GM18519 (cell line): ENCODE results near the gene TSR3.

Experiments used
- ATAC-seq: cut with Tn5 transposase; IDR thresholded peaks from one replicate; pipeline ENCODE4 v1.9.1; 2021; ENCODE audit warnings: mild to moderate bottlenecking, moderate library complexity; ENCODE audit not compliant: unreplicated experiment, low FRiP score

The TSR3 gene

DNA sequence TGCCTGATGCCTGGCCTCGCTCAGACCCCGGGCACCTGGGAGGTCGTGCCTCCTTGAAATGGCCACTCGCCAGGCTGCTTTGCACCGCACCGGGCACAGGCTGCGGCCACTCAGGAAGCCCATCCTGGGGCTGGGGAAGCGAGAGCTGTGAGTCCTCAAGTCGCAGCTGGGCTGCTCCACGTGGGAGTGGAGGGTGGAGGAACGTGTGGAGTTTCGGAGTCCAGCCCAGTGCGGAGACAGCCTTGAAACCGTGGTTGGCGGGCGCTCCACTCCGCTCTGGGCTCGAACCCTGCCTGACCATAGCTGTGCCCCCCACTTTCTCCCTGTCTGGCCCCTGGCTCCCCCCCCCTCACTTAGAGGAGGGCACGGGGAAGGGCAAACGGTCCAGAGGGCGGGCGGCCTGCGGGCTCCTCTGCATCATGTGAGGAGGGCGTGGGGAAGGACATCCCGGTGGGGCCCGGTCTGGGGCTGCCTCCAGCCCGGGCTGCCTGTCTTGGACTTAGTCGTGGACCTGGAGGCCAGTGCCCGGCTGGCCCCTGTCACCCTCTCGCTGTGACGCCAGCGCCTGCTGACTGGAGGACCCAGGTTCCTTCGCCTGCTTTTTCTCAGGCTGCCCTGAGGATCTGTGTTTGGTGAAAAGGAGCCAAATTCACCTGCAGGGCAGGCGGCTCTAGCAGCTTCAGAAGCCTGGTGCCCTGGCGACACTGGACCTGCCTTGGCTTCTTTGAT, 39.8 kb downstream of the TSR3 start:
- no peak for ATAC-seq

DNA sequence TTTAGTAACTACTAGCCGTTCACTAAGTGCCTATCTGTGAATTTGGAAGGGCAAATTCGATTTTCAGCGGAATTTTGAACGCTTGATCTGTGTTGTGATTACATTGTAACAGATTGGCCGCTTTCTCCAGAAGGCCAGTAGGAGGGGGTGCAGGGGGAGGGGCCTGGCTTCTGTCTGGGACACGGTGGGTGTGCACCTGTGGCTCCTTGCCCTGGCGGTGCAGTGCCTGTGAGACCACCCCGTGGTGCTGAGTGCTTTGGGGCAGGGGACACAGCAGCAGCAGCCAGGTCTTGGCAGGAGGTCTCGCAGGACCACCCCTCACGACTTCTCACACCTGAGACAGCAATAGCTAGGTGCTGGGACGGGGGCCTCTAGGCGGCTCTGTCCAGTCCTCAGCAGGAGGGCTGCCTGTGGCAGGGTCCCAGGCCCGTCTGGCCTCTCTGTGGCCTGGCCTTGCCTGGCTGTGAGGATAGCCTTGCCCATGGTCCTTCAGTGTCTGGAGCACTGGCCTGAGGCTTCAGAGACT, 40.4 kb downstream of the TSR3 start:
- no peak for ATAC-seq

DNA sequence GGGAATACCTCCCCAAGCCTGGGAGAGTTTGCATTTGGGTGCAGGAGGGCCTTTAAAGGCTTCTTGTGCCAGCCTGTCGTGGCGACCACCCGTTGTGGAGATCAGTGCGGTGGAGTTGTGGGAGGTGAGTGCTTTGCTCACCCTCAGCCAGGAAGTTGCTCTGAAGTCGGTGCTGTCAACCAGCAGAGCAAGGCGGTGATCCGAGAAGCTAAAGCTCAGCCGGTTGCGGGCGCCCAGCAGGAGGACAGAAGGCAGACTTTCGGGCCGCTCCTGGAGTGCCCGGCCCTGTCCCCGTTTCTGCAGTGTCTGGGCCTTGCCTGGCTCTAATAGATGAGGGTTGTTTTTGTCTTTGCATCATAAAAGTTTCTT, 40.9 kb downstream of the TSR3 start:
- ATAC-seq, result no peak

DNA sequence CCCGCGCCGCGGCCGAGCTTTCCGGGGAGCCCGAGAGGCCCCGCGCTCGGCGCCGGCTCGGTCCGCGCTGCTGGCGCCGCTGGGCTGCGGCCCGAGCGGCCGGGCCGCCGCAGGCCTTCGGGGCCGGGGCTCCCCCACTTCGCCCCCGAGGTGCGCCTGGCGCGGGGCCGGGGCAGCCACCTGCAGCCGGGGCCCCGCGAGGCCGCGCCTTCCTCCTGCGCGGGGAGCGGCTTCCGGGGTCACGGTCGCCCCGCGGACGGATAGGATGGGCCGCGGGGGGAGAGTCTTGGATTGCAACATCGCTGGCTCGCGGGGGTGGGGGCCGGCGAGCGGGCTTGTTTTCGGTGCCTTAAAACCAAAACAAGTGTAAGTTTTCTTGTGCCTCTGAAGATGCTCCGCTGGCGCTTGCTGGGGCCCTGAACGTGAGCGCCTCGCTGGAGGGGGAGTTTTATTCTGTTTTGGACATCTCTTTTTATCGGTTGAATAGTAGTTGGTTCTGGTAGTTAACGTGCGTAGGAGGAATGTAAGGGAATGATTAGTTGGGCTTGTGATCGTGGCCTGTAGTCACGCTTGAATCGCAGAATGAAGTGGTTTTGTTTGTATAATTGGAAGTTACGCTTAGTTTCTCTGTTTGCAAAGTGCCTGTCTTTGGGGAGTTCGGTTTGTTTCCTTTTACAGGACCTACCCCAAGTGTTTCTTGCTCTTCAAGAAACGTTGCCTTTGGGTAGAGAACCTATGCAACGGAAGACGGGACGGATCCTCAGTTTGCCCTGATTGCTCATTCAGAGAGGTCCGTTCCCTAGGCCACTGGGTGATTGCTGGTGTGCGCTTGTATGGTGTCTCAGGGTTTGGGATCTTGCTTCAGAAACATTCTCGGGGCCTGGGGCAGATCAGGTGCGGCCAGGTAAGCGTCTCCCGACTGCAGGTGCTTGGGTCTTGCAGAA, 41.5 kb downstream of the TSR3 start:
- ATAC-seq, result no peak

DNA sequence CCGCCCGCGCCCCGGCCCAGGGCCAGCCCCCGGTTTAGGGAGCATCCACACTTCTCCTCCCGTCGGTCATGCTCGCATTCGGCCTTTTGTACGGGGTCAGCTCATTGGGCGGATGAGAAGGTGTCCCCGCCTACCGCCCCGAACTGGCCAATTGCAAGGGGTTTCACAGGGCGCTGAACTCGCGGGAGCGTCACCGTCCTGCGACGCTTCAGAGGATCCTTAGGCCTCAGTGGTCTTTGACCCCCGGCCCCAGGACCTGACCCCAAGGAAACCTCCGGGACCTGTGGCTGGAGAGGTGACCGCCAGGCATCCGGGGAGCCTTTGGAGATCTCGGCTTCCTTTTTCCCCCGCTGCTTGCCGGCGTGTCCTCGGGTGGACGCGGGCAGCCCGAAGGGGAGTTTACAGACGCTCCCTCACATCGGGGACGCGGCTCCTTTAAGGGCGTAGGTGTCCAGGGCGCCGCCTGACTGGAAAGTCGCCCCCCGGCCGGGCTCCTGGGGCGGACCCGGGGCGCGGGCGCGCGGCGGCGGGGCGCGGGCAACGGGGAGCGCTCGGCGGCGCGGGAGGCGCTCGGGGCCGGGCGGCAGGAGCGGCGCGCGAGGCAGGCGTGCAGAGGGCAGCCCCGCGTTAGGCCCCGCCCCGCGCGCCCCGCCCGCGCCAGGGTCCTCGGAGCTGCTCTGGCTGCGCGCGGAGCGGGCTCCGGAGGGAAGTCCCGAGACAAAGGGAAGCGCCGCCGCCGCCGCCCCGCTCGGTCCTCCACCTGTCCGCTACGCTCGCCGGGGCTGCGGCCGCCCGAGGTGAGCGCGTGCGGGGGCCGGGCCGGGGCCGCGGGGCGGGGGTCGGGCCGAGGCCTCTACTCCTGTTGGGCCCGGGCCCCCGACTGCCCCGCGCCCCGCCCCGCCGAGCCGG, 42.4 kb downstream of the TSR3 start, which contains the start of gene UBE2I:
TSS of gene UBE2I (plus strand) at position 660 of the 909 bp plus-strand sequence. CDS start 4,395 bp downstream, outside the sequence.
- ATAC-seq, result peak; percentile 37

DNA sequence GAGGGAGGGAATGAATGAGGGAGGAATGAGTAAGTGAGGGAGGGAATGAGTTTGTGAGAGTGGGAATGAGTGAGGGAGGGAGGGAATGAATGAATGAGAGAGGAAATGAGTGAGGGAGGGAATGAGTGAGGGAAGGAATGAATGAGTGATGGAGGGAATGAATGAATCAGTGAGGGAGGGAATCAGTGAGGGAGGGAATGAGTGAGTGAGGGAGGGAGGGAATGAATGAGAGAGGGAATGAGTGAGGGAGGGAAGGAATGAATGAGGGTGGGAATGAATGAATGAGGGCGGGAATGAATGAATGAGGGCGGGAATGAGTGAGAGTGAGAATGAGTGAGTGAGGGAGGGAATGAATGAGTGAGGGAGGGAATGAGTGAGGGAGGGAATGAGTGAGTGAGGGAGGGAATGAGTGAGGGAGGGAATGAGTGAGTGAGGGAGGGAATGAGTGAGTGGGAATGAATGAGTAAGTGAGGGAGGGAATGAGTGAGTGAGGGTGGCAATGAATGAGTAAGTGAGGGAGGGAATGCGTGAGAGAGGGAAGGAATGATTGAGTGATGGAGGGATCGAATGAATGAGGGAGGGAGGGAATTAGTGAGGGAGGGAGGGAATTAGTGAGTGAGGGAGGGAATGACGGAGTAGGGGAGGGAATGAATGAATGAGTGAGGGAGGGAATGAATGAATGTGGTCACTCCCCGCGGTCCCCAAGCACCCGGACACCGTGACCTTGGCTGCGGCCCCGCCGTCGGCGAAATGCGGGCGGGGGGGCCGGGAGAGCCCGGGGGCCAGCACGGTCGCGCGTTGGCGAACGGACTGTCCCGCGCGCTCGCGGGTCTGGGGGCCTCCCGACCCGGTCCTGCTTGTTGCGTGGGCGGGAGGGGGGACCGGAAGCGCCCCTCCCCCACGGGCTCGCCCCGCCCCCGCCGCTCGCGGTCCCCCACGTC, 43.4 kb downstream of the TSR3 start:
- no peak for ATAC-seq

DNA sequence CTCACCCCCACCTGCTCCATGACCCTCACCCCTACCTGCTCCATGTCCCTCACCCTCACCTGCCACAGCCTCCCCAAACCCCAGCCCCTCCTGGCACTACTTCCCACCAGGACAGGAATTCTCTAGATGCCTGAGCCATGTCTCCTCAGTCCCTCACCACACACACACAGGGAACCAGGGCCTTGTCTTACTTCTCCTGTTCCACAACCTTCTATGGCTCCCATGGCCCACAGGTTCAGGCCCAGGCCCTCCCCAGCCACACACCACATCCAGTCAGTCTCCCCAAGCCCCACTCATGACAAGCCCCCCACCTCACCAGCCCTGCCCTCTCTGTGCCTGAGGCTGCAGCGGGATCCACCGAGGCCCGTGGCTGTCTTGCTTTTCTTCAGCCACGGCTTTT, 45.3 kb downstream of the TSR3 start:
- ATAC-seq, result no peak

DNA sequence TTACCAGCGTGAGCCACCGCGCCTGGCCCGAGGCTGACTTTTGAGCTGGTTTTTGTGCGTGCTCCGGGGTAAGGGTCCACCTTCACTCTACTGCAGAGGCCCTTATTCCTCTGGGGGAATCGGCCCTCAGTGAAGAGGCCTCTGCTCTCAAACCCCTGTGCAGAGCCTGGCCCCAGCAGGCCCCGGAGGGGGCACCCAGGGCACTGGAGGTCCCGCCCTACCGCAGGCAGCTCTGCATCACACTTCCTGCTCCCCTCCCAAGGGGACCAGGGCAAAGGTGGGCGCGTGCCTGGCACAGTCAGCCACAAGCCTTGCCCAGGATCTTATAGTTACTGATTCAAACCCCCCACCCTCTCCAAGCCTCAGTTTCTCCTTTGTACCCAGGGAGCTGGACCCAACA, 45.9 kb downstream of the TSR3 start:
- no peak for ATAC-seq

DNA sequence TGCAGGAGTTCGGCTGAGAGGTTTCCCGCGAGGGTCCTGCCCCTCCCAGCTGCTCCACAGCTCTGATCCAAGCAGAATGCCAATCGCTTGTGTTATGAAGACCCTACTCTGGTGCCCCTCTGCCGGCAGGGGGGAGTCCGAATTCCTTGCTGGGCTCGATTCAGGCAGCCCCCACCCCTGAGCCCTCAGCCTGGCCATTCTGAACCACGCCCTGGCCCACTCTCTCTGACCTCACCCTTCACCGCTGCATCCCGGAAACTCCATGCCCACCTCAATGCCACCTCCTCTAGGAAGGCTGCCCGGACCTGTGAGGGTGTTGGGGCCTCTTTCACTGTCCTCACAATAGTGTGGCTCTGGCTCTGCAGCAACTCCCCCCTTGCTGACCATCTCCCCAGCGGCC, 50.1 kb downstream of the TSR3 start:
- ATAC-seq, result no peak

DNA sequence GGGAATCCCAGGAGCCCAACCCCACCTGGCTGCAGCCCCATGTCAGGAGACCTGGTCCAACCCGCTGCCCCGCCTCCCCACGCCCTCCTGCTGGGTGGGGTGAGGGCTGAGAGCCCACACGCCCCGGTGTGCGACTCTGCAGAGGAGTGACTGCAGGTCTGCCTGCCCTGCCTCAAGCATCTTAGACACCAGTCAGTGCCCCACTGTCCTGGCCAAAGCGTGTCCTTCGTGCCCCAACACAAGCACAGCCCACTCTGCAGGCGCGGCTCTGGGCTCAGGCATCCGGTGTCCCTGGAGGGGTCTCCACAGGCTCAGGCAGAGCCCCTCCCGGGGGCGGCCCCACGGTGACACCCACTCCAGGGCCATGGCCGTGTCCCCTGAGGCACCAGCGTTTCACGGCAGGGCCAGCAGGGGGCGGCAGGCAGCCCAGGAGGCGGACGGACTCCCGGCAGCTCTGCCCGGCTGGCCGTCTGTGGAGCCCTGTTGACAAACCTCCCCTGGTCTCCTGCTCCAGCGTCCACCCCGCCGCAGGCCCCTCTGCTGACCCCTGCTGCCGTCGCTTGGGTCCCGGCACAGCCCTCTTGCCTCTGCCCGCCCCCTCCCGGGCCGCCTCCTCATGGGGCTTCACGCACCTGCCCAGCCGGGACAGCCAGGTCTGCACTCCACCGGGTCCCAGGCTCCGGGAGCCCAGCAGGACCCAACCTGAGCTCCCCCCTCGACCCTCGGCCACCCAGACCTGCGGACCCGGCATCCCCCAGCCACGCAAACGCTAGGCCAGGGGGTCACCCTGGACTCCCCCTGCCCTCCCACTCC, 50.8 kb downstream of the TSR3 start:
- ATAC-seq, result no peak

DNA sequence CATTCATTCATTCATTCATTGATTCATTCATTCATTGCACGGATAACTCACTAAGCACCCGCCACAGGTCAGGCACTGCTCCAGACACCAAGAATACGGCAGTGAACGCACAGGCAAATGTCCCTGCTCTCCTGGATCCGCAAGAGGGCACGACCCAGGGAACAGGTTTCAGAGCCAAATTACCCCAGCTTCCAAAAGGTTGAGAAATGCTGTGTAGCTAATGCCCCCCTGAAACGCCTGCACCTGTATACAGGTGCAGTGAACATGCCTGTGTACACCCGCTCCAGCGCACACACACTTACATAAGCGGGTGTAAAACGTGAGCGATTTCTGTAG, 51.8 kb downstream of the TSR3 start:
- ATAC-seq, result no peak
